PC-3 (cell line): ENCODE results near the gene ZC3H12C.

Source experiments
- CTCF ChIP-seq: fragments of 300-600 bp; sonication (generic); conservative IDR thresholded peaks from 2 replicates; pipeline ENCODE4 v1.5.1; 2017; ENCODE audit warnings: antibody characterized with exemption, low read depth, mild to moderate bottlenecking, low read length
- EZH2 ChIP-seq: fragments of 300-600 bp; sonication (generic); IDR thresholded peaks from one replicate; pipeline ENCODE4 v1.6.1; 2017; ENCODE audit warnings: antibody characterized with exemption, mild to moderate bottlenecking, low read length; ENCODE audit not compliant: unreplicated experiment
- EZH2phosphoT487 ChIP-seq: fragments of 300-600 bp; sonication (generic); IDR thresholded peaks from 2 replicates; pipeline ENCODE4 v1.6.1; 2018; ENCODE audit warnings: mild to moderate bottlenecking, antibody characterized with exemption, low read length, borderline replicate concordance

- TF ChIP-seq CTCF (no peak), EZH2 (no peak), EZH2phosphoT487 (no peak)
These were observed 4.3 kb downstream of the ZC3H12C start for GRCh38 chr11:110097459-110098012.
